Lower lobe of right lung (tissue), 2 donors: ENCODE results near the gene PCP4L1. TPM values are rescaled to one million over a fixed set of nuclear protein-coding genes. Genes with fewer than 3 reads are reported as not detected.

Source experiments
- ATAC-seq, 2 donors: fragments of 200-7000 bp; cut with Tn5 transposase; one replicate each; pipeline ENCODE4 v1.9.1; 2020 to 2022; ENCODE audit warnings: mild to moderate bottlenecking in 2 of 2, moderate library complexity in 2 of 2
- DNase-seq: peaks from one replicate; pipeline ENCODE4 v3.0.0-alpha.2; 2020
- H3K27ac ChIP-seq: fragments of 200-600 bp; one replicate; pipeline ENCODE4 v1.8.0; 2022
- H3K27me3 ChIP-seq: fragments of 200-600 bp; one replicate; pipeline ENCODE4 v1.8.0; 2022; ENCODE audit warnings: low read depth
- H3K36me3 ChIP-seq: fragments of 200-600 bp; one replicate; pipeline ENCODE4 v1.8.0; 2022; ENCODE audit warnings: mild to moderate bottlenecking
- H3K4me1 ChIP-seq: fragments of 200-600 bp; one replicate; pipeline ENCODE4 v1.8.0; 2022
- H3K4me3 ChIP-seq: fragments of 200-600 bp; one replicate; pipeline ENCODE4 v1.8.0; 2022; ENCODE audit warnings: mild to moderate bottlenecking
- H3K9me3 ChIP-seq: fragments of 200-600 bp; one replicate; pipeline ENCODE4 v1.8.0; 2022
- CTCF ChIP-seq: fragments of 200-600 bp; IDR thresholded peaks from one replicate; pipeline ENCODE4 v1.8.0; 2022; ENCODE audit warnings: antibody characterized with exemption, mild to moderate bottlenecking
- intact Hi-C: fragments of 100-400 bp; cut with DNase I; formaldehyde crosslinking; loops from one replicate; pipeline ENCODE4 v1.11.0; 2022
- total RNA-seq: library from RNA; stranded (reverse); fragmentation: NEBNext Ultra II Directional; extraction: Animal tissue kit (Norgen Biotek cat#: 25700); gene quantifications from one replicate; pipeline ENCODE4 v1.2.1, GENCODE V29; 2021
- donor health status: DM: no; HTN: yes; CAD: no; lungs with severe emphysema.

The PCP4L1 gene
- total RNA-seq, 1 donor from 2014 or later, result 8.9 TPM

- Histone ChIP-seq H3K9me3 (no peaks in the 10 kb centered on the region), H3K27me3 (no peaks in the 10 kb centered on the region), H3K27ac (no peak overlapping the region), H3K4me1 (peaks cover 26% of the 10 kb centered on the region), H3K4me3 (peak overlapping the region; percentile 70), H3K36me3 (peaks cover 20% of the 10 kb centered on the region)
- no peak for TF ChIP-seq CTCF
- intact Hi-C loops, result no loop called here
- no peak for ATAC-seq
- DNase-seq, result no peak
Observed at GRCh38 chr1:161226759-161227158, 31.8 kb upstream of the PCP4L1 start.

- peak overlapping the region; percentile 70 for H3K4me3 ChIP-seq
- H3K36me3 ChIP-seq, result peaks cover 20% of the 10 kb centered on the region
Observed at GRCh38 chr1:161227196-161227871, 31.2 kb upstream of the PCP4L1 start.

GRCh38 chr1:161228032-161228431, 30.5 kb upstream of the PCP4L1 start:
- Histone ChIP-seq H3K4me1 (peaks cover 26% of the 10 kb centered on the region), H3K27me3 (no peaks in the 10 kb centered on the region), H3K9me3 (no peaks in the 10 kb centered on the region), H3K27ac (no peak overlapping the region), H3K4me3 (no peak overlapping the region), H3K36me3 (peaks cover 20% of the 10 kb centered on the region)
- ATAC-seq (no peak), DNase-seq (no peak)
- intact Hi-C loops, result no loop called here
- TF ChIP-seq CTCF, result no peak

More at GRCh38 chr1:161227196-161227871, 31.2 kb upstream of the PCP4L1 start:
- ATAC-seq (peak; percentile 74 to 77), DNase-seq (peak; percentile 86)
- Histone ChIP-seq H3K27ac (peak overlapping the region; percentile 56), H3K4me1 (peaks cover 26% of the 10 kb centered on the region), H3K27me3 (no peaks in the 10 kb centered on the region), H3K9me3 (no peaks in the 10 kb centered on the region)
- intact Hi-C loops, result no loop called here
- TF ChIP-seq CTCF, result peak; percentile 92

- intact Hi-C loops, result no loop called here
- no peak overlapping the region for H3K4me3 ChIP-seq
- no peaks in the 10 kb centered on the region for H3K9me3 ChIP-seq
- H3K27me3 ChIP-seq, result no peaks in the 10 kb centered on the region
- H3K4me1 ChIP-seq, result peaks cover 25% of the 10 kb centered on the region
- no peak for DNase-seq
- H3K36me3 ChIP-seq, result peaks cover 20% of the 10 kb centered on the region
- no peak overlapping the region for H3K27ac ChIP-seq
- no peak for ATAC-seq
- no peak for TF ChIP-seq CTCF
Observed at GRCh38 chr1:161229896-161230295, 28.6 kb upstream of the PCP4L1 start.

GRCh38 chr1:161230762-161231161, 27.8 kb upstream of the PCP4L1 start:
- no peak for ATAC-seq
- H3K4me1 ChIP-seq, result peaks cover 18% of the 10 kb centered on the region
- no peak overlapping the region for H3K4me3 ChIP-seq
- H3K27ac ChIP-seq, result no peak overlapping the region
- H3K9me3 ChIP-seq, result no peaks in the 10 kb centered on the region
- no peak for DNase-seq
- intact Hi-C loops, result no loop called here
- H3K36me3 ChIP-seq, result peaks cover 20% of the 10 kb centered on the region
- H3K27me3 ChIP-seq, result no peaks in the 10 kb centered on the region
- TF ChIP-seq CTCF, result no peak
